Gastroesophageal sphincter (tissue), 3 donors: ENCODE results near the gene RARRES1.

Source experiments
- CTCF ChIP-seq, 4 experiments: fragments of 200-600 bp in 2 of 4; fragments of 450-650 bp in 2 of 4; sonication (generic) in 1 of 4; IDR thresholded peaks; one replicate each; pipeline ENCODE4 v1.5.1; 2017 to 2019; ENCODE audit warnings: antibody characterized with exemption in 4 of 4, mild to moderate bottlenecking in 2 of 4, moderate library complexity in 2 of 4
- POLR2A ChIP-seq, 2 donors: fragments of 450-650 bp; IDR thresholded peaks; one replicate each; pipeline ENCODE4 v1.6.1; 2017; ENCODE audit warnings: antibody characterized with exemption in 2 of 2, mild to moderate bottlenecking in 2 of 2, moderate library complexity in 1 of 2
- POLR2AphosphoS5 ChIP-seq: sonication (generic); formaldehyde crosslinking; IDR thresholded peaks from one replicate; pipeline ENCODE4 v1.6.1; 2017; ENCODE audit warnings: antibody characterized with exemption

DNA sequence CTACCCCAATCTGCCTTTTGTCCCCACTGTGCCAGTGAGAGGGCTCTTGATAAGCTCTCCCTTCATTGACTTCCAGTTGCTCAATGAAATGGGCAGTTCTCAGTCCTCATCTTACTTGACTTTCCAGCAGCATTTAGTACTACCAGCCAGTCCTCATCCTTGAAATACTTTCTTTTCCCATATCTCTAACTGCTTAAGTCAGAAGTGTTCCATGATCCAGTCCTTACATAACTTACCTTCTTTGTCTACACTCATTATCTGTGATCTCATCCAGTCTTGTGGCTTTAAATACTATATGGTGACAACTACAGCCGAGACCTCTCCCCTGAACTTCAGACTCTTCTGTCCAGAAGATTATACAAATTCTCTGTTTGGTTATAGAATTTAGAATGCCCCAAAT, 28.7 kb downstream of the RARRES1 start:
- TF ChIP-seq CTCF (IDR thresholded peaks at IDR 0.05) (no peak), POLR2AphosphoS5 (no peak), POLR2A (IDR thresholded peaks at IDR 0.05) (no peak)
